NCI-H146 (cell line): ENCODE measurements around the gene CMTM4.
"Not testable (repeated sequence)": the region's sequence is repeated elsewhere in the genome, so short reads cannot be mapped to it uniquely, and the experiment has no call there.

Source experiments
- DNase-seq: peaks from one replicate; lab custom pipeline; 2025; lab: John Stamatoyannopoulos, UW

CMTM4 gene

GRCh38 chr16:66616169-66616568 lies 80.4 kb downstream of the CMTM4 start:
- no peak for DNase-seq

- DNase-seq: no peak
Observed at GRCh38 chr16:66614161-66614802, 82.3 kb downstream of the CMTM4 start.

GRCh38 chr16:66612422-66612821 lies 84.1 kb downstream of the CMTM4 start:
- no peak for DNase-seq

GRCh38 chr16:66611911-66612310 lies 84.6 kb downstream of the CMTM4 start:
- not testable (repeated sequence) for DNase-seq

GRCh38 chr16:66610111-66610820 lies 86.3 kb downstream of the CMTM4 start:
- DNase-seq: no peak

GRCh38 chr16:66609139-66609510 lies 87.4 kb downstream of the CMTM4 start:
- DNase-seq: no peak

GRCh38 chr16:66608241-66609138 lies 88.1 kb downstream of the CMTM4 start:
- peak; percentile 47 for DNase-seq

GRCh38 chr16:66605979-66606751 lies 90.4 kb downstream of the CMTM4 start:
- no peak for DNase-seq

GRCh38 chr16:66605177-66605978 lies 91.2 kb downstream of the CMTM4 start:
- DNase-seq: peak; percentile 54

GRCh38 chr16:66604376-66605176 lies 92.0 kb downstream of the CMTM4 start, which contains the start of gene CMTM3:
Gene CMTM3 (plus strand): TSS chr16:66604704. CDS start chr16:66604806, 102 bp downstream.
- peak; percentile 66 for DNase-seq

GRCh38 chr16:66603537-66604375 lies 92.8 kb downstream of the CMTM4 start:
- DNase-seq: peak; percentile 75

- DNase-seq: no peak
Observed at GRCh38 chr16:66601471-66601870, 95.1 kb downstream of the CMTM4 start.

GRCh38 chr16:66600477-66600876 lies 96.1 kb downstream of the CMTM4 start:
- no peak for DNase-seq

- DNase-seq: no peak
Observed at GRCh38 chr16:66599726-66600125, 96.8 kb downstream of the CMTM4 start.

- no peak for DNase-seq
Observed at GRCh38 chr16:66598111-66598510, 98.4 kb downstream of the CMTM4 start.

- DNase-seq: no peak
Observed at GRCh38 chr16:66596986-66597848, 99.3 kb downstream of the CMTM4 start.

- not testable (repeated sequence) for DNase-seq
Observed at GRCh38 chr16:66596559-66596958, 100.0 kb downstream of the CMTM4 start.

GRCh38 chr16:66594739-66595138 lies 101.8 kb downstream of the CMTM4 start:
- DNase-seq: no peak
